Suppressor macrophage (primary cell): Measurements from ENCODE around the gene ADAMTS1.

ENCODE experiments used
- DNase-seq, 4 experiments: peaks; one replicate each; pipeline ENCODE4 v3.0.0-alpha.2; 2020 to 2022

ADAMTS1 gene

GRCh38 chr21:26844258-26845065 is 747 bp downstream of the ADAMTS1 start:
- peak in 2 of 4 experiments; percentile 5 to 21 for DNase-seq

GRCh38 chr21:26843933-26844257 is 1.3 kb downstream of the ADAMTS1 start:
- no peak for DNase-seq

- DNase-seq: peak; percentile 26 to 49 (median 33)
Measured at GRCh38 chr21:26842974-26843932, 2.0 kb downstream of the ADAMTS1 start.

- no peak for DNase-seq
Measured at GRCh38 chr21:26842300-26842699, 2.9 kb downstream of the ADAMTS1 start.

GRCh38 chr21:26840912-26841311 is 4.3 kb downstream of the ADAMTS1 start:
- DNase-seq: no peak

GRCh38 chr21:26840201-26840600 is 5.0 kb downstream of the ADAMTS1 start:
- DNase-seq: no peak

- DNase-seq: no peak
Measured at GRCh38 chr21:26837539-26837938, 7.7 kb downstream of the ADAMTS1 start.

- no peak for DNase-seq
Measured at GRCh38 chr21:26836528-26836927, 8.7 kb downstream of the ADAMTS1 start.

GRCh38 chr21:26835714-26836265 is 9.4 kb downstream of the ADAMTS1 start:
- DNase-seq: no peak

- DNase-seq: no peak
Measured at GRCh38 chr21:26835027-26835713, 10.0 kb downstream of the ADAMTS1 start.

GRCh38 chr21:26834181-26834905 is 10.9 kb downstream of the ADAMTS1 start:
- DNase-seq: no peak

- DNase-seq: no peak
Measured at GRCh38 chr21:26833460-26833939, 11.7 kb downstream of the ADAMTS1 start.

GRCh38 chr21:26833011-26833410 is 12.2 kb downstream of the ADAMTS1 start:
- DNase-seq: no peak

- DNase-seq: no peak
Measured at GRCh38 chr21:26832546-26832945, 12.7 kb downstream of the ADAMTS1 start.

- no peak for DNase-seq
Measured at GRCh38 chr21:26826801-26827200, 18.4 kb downstream of the ADAMTS1 start.

- no peak for DNase-seq
Measured at GRCh38 chr21:26820509-26820908, 24.7 kb downstream of the ADAMTS1 start.

GRCh38 chr21:26819740-26820324 is 25.4 kb downstream of the ADAMTS1 start:
- no peak for DNase-seq

- no peak for DNase-seq
Measured at GRCh38 chr21:26818906-26819305, 26.3 kb downstream of the ADAMTS1 start.

- no peak for DNase-seq
Measured at GRCh38 chr21:26815197-26815596, 30.0 kb downstream of the ADAMTS1 start.

GRCh38 chr21:26814386-26814785 is 30.8 kb downstream of the ADAMTS1 start:
- DNase-seq: no peak

- no peak for DNase-seq
Measured at GRCh38 chr21:26813426-26813998, 31.7 kb downstream of the ADAMTS1 start.
